ENCODE results near the gene FNDC3B.

FNDC3B gene

GRCh38 chr3:172044833-172045585, 5.6 kb downstream of the FNDC3B start:
- Histone ChIP-seq H2AFZ (ENCODE audit: low read length) (no peak overlapping the region), H3K4me1 (ENCODE audit: insufficient read depth, low read length, severe bottlenecking) (peaks cover 7% of the 10 kb centered on the region), H3K9ac (ENCODE audit: low read length) (no peak overlapping the region), H3K27me3 (ENCODE audit: insufficient read depth, low read length) (peaks cover 3% of the 10 kb centered on the region; the same call in 1 of the 2 replicates), H3F3A (ENCODE audit: insufficient read depth, low read length) (no peaks in the 10 kb centered on the region), H3K36me3 (ENCODE audit: insufficient read depth, low read length) (no peaks in the 10 kb centered on the region), H4K20me1 (ENCODE audit: insufficient read depth, low read length) (no peaks in the 10 kb centered on the region), H3K27ac (ENCODE audit: low read depth, low read length, poor library complexity, severe bottlenecking) (no peak overlapping the region), H3K9me2 (ENCODE audit: low read depth, low read length) (no peaks in the 10 kb centered on the region), H3K9me3 (ENCODE audit: low read length) (no peaks in the 10 kb centered on the region), H3K4me2 (ENCODE audit: low read length) (no peak overlapping the region), H3K79me2 (ENCODE audit: insufficient read depth, low read length) (no peaks in the 10 kb centered on the region), H3K4me3 (ENCODE audit: low read depth, low read length, poor library complexity, severe bottlenecking) (no peak overlapping the region)
- no peak for TF ChIP-seq EZH2 (IDR thresholded peaks at IDR 0.05; ENCODE audit: borderline replicate concordance, low read length)
- TF ChIP-seq CTCF (IDR thresholded peaks at IDR 0.05; ENCODE audit: low read length) = no peak

- H3K27ac ChIP-seq (ENCODE audit: low read depth, low read length, poor library complexity, severe bottlenecking) = no peak overlapping the region
- H3K4me3 ChIP-seq (ENCODE audit: low read depth, low read length, poor library complexity, severe bottlenecking) = no peak overlapping the region
- no peaks in the 10 kb centered on the region for H3F3A ChIP-seq (ENCODE audit: insufficient read depth, low read length)
Measured at GRCh38 chr3:172046268-172046915, 7.0 kb downstream of the FNDC3B start.

GRCh38 chr3:172047567-172048115, 8.3 kb downstream of the FNDC3B start:
- H4K20me1 ChIP-seq (ENCODE audit: insufficient read depth, low read length) = no peaks in the 10 kb centered on the region
- TF ChIP-seq EZH2 (IDR thresholded peaks at IDR 0.05; ENCODE audit: borderline replicate concordance, low read length) = no peak
- TF ChIP-seq CTCF (IDR thresholded peaks at IDR 0.05; ENCODE audit: low read length) = no peak
- H3K9me2 ChIP-seq (ENCODE audit: low read depth, low read length) = no peaks in the 10 kb centered on the region
- H3K4me2 ChIP-seq (ENCODE audit: low read length) = no peak overlapping the region
- no peak overlapping the region for H3K9ac ChIP-seq (ENCODE audit: low read length)
- 0 out of 2 replicates have a peak, but pooled peaks cover 3% of the 10 kb centered on the region for H3K27me3 ChIP-seq (ENCODE audit: insufficient read depth, low read length)
- H3K79me2 ChIP-seq (ENCODE audit: insufficient read depth, low read length) = no peaks in the 10 kb centered on the region
- H3F3A ChIP-seq (ENCODE audit: insufficient read depth, low read length) = no peaks in the 10 kb centered on the region
- no peaks in the 10 kb centered on the region for H3K4me1 ChIP-seq (ENCODE audit: insufficient read depth, low read length, severe bottlenecking)
- H3K4me3 ChIP-seq (ENCODE audit: low read depth, low read length, poor library complexity, severe bottlenecking) = no peak overlapping the region
- no peak overlapping the region for H2AFZ ChIP-seq (ENCODE audit: low read length)
- H3K9me3 ChIP-seq (ENCODE audit: low read length) = no peaks in the 10 kb centered on the region
- no peaks in the 10 kb centered on the region for H3K36me3 ChIP-seq (ENCODE audit: insufficient read depth, low read length)
- no peak overlapping the region for H3K27ac ChIP-seq (ENCODE audit: low read depth, low read length, poor library complexity, severe bottlenecking)

More at GRCh38 chr3:172046268-172046915, 7.0 kb downstream of the FNDC3B start:
- TF ChIP-seq EZH2 (IDR thresholded peaks at IDR 0.05; ENCODE audit: borderline replicate concordance, low read length) (no peak), CTCF (IDR thresholded peaks at IDR 0.05; ENCODE audit: low read length) (no peak)
- Histone ChIP-seq H3K36me3 (ENCODE audit: insufficient read depth, low read length) (no peaks in the 10 kb centered on the region), H3K9me2 (ENCODE audit: low read depth, low read length) (no peaks in the 10 kb centered on the region), H3K4me1 (ENCODE audit: insufficient read depth, low read length, severe bottlenecking) (no peaks in the 10 kb centered on the region), H3K9me3 (ENCODE audit: low read length) (no peaks in the 10 kb centered on the region), H3K27me3 (ENCODE audit: insufficient read depth, low read length) (0 out of 2 replicates have a peak, but pooled peaks cover 3% of the 10 kb centered on the region), H2AFZ (ENCODE audit: low read length) (no peak overlapping the region), H3K9ac (ENCODE audit: low read length) (no peak overlapping the region), H4K20me1 (ENCODE audit: insufficient read depth, low read length) (no peaks in the 10 kb centered on the region), H3K4me2 (ENCODE audit: low read length) (no peak overlapping the region), H3K79me2 (ENCODE audit: insufficient read depth, low read length) (no peaks in the 10 kb centered on the region)

Data from OCI-LY1 (cell line).